Esophagus muscularis mucosa (tissue), 4 donors: ENCODE data around the gene UBE2V1.

Experiments used
- CTCF ChIP-seq, 3 experiments: fragments of 200-600 bp in 2 of 3; fragments of 450-650 bp in 1 of 3; sonication (generic) in 2 of 3; IDR thresholded peaks; one replicate each; pipeline ENCODE4 v1.5.1; 2017 to 2019; ENCODE audit warnings: antibody characterized with exemption in 3 of 3, mild to moderate bottlenecking in 2 of 3, moderate library complexity in 1 of 3
- EP300 ChIP-seq: sonication (generic); formaldehyde crosslinking; IDR thresholded peaks from one replicate; pipeline ENCODE4 v1.6.1; 2017; ENCODE audit warnings: antibody characterized with exemption
- POLR2A ChIP-seq: fragments of 450-650 bp; IDR thresholded peaks from one replicate; pipeline ENCODE4 v1.6.1; 2017; ENCODE audit warnings: antibody characterized with exemption, moderate library complexity, mild to moderate bottlenecking, low read depth
- POLR2AphosphoS5 ChIP-seq, 2 donors: sonication (generic); formaldehyde crosslinking; IDR thresholded peaks; one replicate each; pipeline ENCODE4 v1.6.1; 2017; ENCODE audit warnings: antibody characterized with exemption in 2 of 2

GRCh38 chr20:50138479-50139393 lies 25.8 kb upstream of the UBE2V1 start:
- TF ChIP-seq CTCF (IDR thresholded peaks at IDR 0.05) (no peak), POLR2A (no peak), EP300 (no peak), POLR2AphosphoS5 (IDR thresholded peaks at IDR 0.05) (no peak)
